HG03045 (cell line): ENCODE measurements around the gene R3HDM2.
"Not testable (repeated sequence)": the region's sequence is repeated elsewhere in the genome, so short reads cannot be mapped to it uniquely, and the experiment has no call there.

Experiments used
- ATAC-seq: cut with Tn5 transposase; IDR thresholded peaks from one replicate; pipeline ENCODE4 v1.9.1; 2021; ENCODE audit warnings: mild to moderate bottlenecking, moderate library complexity; ENCODE audit not compliant: unreplicated experiment

Gene R3HDM2

GRCh38 chr12:57429473-57430111, 1.3 kb downstream of the R3HDM2 start:
- no peak for ATAC-seq

- ATAC-seq = no peak
These were observed 1.9 kb downstream of the R3HDM2 start for GRCh38 chr12:57428965-57429364.

- not testable (repeated sequence) for ATAC-seq
These were observed 3.9 kb downstream of the R3HDM2 start for GRCh38 chr12:57426948-57427347.

DNA sequence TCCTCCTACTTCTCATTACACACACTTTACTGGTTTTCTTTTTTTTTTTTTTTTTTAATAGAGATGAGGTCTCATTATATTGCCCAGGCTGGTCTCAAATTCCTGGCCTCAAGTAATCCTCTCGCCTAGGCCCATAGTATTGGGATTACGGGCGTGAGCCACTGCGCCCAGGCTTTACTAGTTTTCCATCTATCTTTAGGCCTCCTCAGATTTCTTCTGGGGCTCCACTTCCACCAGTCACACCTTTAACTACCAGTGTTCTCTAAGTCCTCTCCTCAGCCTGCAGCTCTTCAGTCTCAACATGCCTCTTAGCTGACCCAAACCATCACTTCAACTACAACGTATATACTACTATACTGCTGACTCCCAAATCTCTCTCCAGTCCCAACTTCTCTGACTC, 10.4 kb downstream of the R3HDM2 start:
- ATAC-seq = no peak

GRCh38 chr12:57419495-57419894, 11.3 kb downstream of the R3HDM2 start:
- ATAC-seq = no peak

DNA sequence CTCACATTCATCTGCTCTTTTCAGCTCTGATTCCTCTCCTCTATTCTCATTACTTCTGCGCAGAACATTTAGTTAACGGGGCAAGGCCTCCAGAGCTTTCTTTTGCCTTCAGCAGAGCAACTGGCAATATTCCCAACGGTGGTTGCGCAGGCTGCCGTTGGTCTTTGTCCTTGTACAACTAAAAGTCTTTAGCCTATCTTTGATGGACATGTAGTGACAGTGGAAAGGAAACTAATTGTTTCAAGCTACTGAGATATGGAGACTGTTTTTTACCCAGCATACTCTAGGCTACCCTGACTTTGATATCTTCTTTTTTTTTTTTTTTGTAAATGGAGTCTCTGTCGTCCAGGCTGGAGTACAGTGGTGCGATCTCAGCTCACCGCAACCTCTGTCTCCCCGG, 12.6 kb downstream of the R3HDM2 start:
- no peak for ATAC-seq

DNA sequence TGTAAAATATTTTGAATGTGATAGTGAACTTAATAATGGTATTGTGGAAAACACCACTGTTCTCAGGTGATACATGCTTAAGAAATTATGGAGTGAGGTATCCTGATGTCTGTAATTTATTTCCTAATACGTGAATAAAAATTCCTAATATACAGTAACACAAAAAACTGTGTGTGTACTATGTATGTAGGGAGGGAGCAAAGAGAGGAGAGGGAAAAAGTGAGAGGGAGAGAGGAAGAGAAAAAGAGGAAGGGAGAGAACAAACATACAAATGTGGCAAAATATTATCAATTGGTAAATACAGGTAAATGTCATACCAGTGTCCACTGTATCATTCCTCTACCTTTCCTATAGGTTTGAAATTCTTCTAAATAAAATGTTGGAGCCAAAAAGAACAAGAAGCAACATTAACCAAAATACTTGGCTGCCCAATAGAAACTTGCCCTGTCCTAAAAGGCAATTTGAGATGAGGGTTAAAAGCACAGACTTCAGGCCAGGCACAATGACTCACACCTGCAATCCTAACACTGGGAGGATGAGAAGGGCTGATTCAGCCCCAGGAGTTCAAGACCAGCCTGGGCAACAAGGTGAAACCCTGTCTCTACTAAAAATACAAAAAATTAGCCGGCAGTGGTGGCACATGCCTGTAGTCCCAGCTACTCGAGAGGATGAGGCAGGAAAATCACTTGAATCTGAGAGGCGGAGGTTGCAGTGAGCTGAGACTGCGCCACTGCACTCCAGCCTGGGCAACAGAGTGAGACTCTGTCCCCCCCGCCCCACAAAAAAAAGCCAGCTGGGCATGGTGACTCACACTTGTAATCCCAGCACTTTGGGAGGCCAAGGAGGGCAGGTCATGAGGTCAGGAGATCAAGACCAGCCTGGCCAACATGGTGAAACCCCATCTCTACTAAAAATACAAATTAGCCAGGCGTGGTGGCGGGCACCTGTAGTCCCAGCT, 14.5 kb downstream of the R3HDM2 start:
- ATAC-seq = no peak

GRCh38 chr12:57415088-57415487, 15.8 kb downstream of the R3HDM2 start:
- ATAC-seq = no peak

GRCh38 chr12:57414160-57414559, 16.7 kb downstream of the R3HDM2 start:
- ATAC-seq = not testable (repeated sequence)

GRCh38 chr12:57410534-57410933, 20.3 kb downstream of the R3HDM2 start:
- ATAC-seq = no peak

- no peak for ATAC-seq
These were observed 25.7 kb downstream of the R3HDM2 start for GRCh38 chr12:57404966-57405640.

- ATAC-seq = not testable (repeated sequence)
These were observed 28.7 kb downstream of the R3HDM2 start for GRCh38 chr12:57402156-57402555.

DNA sequence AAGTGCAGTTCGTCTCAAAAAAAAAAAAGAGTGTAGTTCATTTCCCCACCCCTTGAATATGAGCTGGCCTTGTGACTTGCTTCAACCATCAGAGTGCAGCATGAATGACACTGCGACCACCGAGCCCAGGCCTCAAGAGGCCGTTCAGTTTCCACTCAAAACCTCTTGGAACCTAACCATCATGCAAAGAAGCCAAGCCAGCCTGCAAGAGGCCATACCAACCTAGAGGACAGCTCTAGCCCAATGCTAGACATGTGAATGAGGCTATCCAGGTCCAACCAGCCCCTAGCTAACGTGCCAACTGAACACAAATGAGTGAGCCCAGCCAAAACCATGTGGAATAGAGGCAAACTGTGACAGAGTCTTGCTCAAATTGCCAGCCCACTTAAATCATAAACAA, 29.7 kb downstream of the R3HDM2 start:
- ATAC-seq = no peak

DNA sequence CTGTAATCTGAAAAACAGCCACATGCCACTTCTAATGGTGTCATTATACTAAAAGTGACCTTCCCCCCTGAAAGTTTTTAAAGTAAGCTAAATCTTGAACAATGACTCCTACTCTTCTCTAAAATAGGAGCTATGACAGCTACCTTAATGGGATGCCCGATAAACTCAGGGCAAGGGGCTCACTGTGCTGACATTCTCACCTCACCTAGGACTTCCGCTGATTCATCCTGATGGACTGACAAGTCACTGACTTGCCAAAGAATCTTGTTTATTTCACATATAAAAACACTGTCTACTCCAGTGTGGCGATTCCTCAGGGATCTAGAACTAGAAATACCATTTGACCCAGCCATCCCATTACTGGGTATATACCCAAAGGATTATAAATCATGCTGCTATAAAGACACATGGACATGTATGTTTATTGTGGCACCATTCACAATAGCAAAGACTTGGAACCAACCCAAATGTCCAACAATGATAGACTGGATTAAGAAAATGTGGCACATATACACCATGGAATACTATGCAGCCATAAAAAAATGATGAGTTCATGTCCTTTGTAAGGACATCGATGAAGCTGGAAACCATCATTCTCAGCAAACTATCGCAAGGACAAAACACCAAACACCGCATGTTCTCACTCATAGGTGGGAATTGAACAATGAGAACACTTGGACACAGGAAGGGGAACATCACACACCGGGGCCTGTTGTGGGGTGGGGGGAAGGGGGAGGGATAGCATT, 31.0 kb downstream of the R3HDM2 start:
- ATAC-seq = not testable (repeated sequence)

DNA sequence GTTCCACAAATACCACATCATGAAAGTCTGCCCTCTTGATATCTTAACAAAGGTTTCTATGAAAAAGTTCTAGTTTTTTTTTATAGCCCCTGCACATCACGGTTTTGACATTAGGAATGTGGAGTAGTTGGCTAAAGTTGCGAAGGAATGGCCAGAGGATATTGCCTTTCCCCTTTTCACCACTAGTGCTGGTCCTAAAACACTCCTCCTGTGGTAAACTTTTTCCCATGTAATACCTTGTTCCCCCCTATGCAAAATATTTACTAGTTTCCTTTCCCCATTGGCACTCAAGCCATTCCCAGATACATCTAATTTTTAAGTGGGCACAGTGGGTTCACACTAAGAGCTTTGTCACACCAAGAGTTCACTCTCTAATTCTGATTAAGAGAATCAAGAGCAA, 33.4 kb downstream of the R3HDM2 start:
- ATAC-seq = no peak

DNA sequence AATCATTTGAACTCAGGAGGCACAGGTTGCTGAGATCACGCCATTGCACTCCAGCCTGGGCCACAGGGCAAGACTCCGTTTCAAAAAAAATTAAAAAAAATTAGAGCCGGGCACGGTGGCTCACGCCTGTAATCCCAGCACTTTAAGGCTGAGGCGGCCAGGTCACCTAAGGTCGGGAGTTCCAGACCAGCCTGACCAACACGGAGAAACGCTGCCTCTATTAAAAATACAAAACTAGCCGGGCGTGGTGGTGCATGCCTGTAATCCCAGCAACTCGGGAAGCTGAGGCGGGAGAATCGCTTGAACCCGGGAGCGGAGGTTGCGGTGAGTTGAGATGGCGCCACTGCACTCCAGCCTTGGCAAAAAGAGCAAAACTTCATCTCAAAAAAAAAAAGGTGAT, 35.7 kb downstream of the R3HDM2 start:
- no peak for ATAC-seq

DNA sequence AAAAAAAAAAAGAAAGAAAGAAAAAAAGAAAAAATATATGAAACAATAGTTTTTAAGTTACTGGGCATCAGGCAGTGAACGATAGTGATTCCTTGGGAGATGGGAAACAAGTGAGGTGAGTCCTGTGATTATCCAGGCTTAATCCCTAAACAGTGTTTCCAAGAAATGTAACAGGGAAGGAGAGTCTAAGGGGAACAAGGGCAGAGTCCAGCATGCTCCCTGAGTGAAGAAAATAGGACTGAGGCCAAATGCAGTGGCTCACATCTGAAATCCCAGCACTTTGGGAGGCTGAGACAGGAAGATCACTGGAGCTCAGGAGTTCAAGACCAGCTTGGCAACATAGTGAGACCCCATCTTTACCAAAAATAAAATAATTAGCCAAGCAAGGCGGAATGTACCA, 40.7 kb downstream of the R3HDM2 start:
- ATAC-seq = no peak

- no peak for ATAC-seq
These were observed 41.8 kb downstream of the R3HDM2 start for GRCh38 chr12:57389033-57389432.

DNA sequence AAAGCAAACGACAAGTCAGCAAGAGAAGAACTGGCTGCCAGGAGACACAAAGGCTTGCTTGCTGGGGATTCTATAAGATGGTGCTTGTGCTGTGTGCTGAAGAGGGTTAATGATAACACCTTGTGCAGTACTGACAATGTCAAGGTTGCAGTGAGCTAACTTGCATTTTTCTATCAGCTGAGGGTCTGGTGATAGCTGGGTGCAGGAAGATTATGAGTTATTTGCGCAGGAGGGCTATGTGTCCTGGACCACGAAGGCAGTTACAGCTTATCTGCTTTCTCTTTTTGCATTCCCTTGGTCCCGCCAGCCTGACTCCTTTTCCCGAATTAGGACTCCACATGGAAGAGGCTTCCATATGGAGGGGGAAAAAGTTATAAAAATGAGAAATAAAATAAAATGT, 42.4 kb downstream of the R3HDM2 start:
- ATAC-seq = no peak

DNA sequence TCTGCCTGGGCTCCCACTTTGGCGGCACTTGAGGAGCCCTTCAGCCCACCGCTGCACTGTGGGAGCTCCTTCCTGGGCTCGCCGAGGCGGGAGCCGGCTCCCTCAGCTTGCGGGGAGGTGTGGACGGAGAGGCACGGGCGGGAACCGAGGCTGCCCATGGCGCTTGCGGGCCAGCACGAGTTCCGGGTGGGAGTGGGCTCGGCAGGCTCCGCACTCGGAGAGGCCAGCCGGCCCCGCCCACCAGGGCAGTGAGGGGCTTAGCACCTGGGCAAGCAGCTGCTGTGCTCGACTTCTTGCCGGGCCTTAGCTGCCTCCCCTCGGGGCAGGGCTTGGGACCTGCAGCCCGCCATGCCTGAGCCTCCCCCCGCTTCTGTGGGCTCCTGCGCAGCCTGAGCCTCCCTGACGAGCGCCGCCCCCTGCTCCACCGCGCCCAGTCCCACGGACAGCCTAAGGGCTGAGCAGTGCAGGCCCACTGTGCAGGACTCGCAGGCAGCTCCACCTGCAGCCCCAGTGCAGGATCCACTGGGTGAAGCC, 44.6 kb downstream of the R3HDM2 start:
- ATAC-seq = no peak

DNA sequence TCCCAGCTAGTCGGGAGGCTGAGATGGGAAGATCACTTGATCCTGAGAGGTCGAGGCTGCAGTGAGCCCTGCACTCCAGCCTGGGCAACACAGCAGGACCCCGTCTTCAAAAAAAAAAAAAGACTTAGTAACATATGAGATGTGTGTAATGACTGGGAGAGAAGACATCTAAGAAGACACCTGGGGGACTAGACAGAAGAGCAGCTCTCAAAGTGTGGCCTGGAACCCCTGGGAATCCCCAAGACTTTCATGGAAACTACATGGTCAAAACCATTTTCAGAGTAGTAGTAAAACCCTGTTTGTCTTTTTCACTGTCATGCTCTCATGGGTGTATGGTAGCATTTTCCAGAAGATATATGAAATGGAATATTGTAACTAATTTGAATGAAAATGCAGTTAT, 45.3 kb downstream of the R3HDM2 start:
- ATAC-seq = no peak
